ENCODE results near the gene NOTCH2. TPM values are rescaled to one million over a fixed set of nuclear protein-coding genes. Genes with fewer than 3 reads are reported as not detected.

NOTCH2 gene
- total RNA-seq, 2 experiments from 2014 or later = 71.5 to 77.5 TPM

- Mint-ChIP-seq H3K9me3 (ENCODE audit: insufficient read depth) (no peaks in the 10 kb centered on the region), H3K4me3 (no peak overlapping the region), H3K27me3 (ENCODE audit: low read depth) (peaks cover 45% of the 10 kb centered on the region), H3K36me3 (ENCODE audit: low read depth) (no peaks in the 10 kb centered on the region), H3K27ac (no peak overlapping the region), H3K4me1 (ENCODE audit: low read depth) (peaks cover 13% of the 10 kb centered on the region)
- POLR2A ChIA-PET = interaction anchor here (0.7 kb wide), 1 partner anchor 65 kb away, joined by 3 read pairs; no protein-coding TSS in a partner anchor
- DNase-seq (no peak), ATAC-seq (no peak)
- CTCF ChIA-PET = interaction anchor here (1.0 to 1.4 kb wide), 3 partner anchors 9 to 131 kb away, joined by 3 to 6 read pairs (median 3); no protein-coding TSS in a partner anchor
Observed at GRCh38 chr1:119874186-119874585, 195.3 kb downstream of the NOTCH2 start.

DNA sequence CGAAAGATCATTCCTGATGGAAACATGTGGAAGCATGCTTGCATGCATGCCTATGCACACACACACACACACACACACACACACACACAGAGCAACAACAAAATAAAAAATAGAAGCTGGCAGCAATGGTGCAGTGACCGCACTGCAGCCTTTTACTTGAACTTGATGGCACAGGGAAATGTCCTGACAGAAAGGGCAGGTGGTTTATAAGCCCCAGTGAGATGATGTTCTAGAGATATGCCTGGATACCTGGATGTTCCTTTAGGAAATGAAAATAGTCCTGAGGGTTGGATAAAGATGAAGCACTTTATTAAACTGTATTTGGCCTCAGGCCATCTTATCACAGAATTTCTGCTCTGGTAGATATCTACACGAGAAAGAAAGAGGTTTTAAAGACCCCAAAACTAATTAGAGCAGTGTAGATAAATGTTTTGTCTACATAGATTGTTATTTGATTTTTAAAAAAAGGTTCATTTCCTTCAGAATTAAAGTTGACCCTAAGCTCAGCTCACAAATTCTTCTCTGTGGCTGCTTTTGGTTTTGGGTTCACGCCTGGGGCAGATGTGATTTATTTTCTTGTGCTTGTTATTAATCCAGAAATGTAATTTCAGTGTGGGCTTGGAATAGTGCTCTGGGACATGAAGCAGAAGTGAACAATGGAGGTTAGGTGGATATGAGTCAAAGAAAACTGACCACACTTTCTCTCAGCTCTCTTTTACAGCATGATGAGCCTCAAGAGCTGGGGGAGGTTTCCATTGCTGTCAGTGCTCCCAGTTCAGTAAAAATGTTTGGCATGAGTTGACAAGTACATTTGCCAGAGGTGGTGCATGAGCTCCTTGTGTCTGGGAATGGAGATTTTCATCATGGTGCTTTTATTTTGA is 196.1 kb downstream of the NOTCH2 start:
- Mint-ChIP-seq H3K4me1 (ENCODE audit: low read depth) (peaks cover 13% of the 10 kb centered on the region), H3K36me3 (ENCODE audit: low read depth) (no peaks in the 10 kb centered on the region), H3K9me3 (ENCODE audit: insufficient read depth) (no peaks in the 10 kb centered on the region), H3K27ac (no peak overlapping the region), H3K27me3 (ENCODE audit: low read depth) (peaks cover 43% of the 10 kb centered on the region), H3K4me3 (no peak overlapping the region)
- ATAC-seq (no peak), DNase-seq (no peak)
- ChIA-PET CTCF (interaction anchor here (1.0 to 1.4 kb wide), 3 partner anchors 10 to 130 kb away, joined by 3 to 6 read pairs (median 3); no protein-coding TSS in a partner anchor), POLR2A (interaction anchor here (0.7 kb wide), 1 partner anchor 64 kb away, joined by 3 read pairs; no protein-coding TSS in a partner anchor)

DNA sequence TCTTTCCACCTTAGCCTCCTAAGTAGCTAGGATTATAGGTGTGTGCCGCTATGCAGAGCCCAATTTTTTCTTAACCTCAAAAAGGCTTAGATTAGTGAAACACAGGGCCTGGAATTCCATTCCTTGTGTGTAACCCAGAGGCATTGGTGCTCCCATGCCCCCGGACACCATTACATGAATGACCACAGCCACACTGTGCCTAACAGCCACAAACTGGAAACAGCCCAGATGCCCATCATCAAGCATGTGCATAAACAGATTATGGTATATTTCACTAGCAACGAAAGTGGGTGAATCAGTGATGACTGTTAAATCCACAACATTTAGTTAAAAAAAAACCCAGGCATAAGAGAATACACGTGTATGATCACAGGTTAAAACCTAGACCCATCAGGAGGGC is 197.6 kb downstream of the NOTCH2 start:
- DNase-seq = no peak
- Mint-ChIP-seq H3K4me1 (ENCODE audit: low read depth) (peaks cover 18% of the 10 kb centered on the region), H3K27ac (no peak overlapping the region), H3K4me3 (no peak overlapping the region), H3K9me3 (ENCODE audit: insufficient read depth) (no peaks in the 10 kb centered on the region), H3K27me3 (ENCODE audit: low read depth) (peaks cover 41% of the 10 kb centered on the region), H3K36me3 (ENCODE audit: low read depth) (no peaks in the 10 kb centered on the region)
- no peak for ATAC-seq
- POLR2A ChIA-PET = no interaction called here
- CTCF ChIA-PET = interaction anchor here (0.6 to 3.8 kb wide), 6 partner anchors 12 to 128 kb away, joined by 3 to 22 read pairs (median 4); no protein-coding TSS in a partner anchor

- Mint-ChIP-seq H3K4me1 (ENCODE audit: low read depth) (peaks cover 18% of the 10 kb centered on the region), H3K27me3 (ENCODE audit: low read depth) (peaks cover 49% of the 10 kb centered on the region), H3K27ac (no peak overlapping the region), H3K9me3 (ENCODE audit: insufficient read depth) (no peaks in the 10 kb centered on the region), H3K4me3 (no peak overlapping the region), H3K36me3 (ENCODE audit: low read depth) (no peaks in the 10 kb centered on the region)
- ChIA-PET POLR2A (no interaction called here), CTCF (interaction anchor here (0.6 to 3.8 kb wide), 8 partner anchors 8 to 127 kb away, joined by 3 to 22 read pairs (median 6); no protein-coding TSS in a partner anchor)
- peak; percentile 78 for ATAC-seq
- peak; percentile 86 for DNase-seq
Observed at GRCh38 chr1:119870917-119871596, 198.4 kb downstream of the NOTCH2 start.

- Mint-ChIP-seq H3K27me3 (ENCODE audit: low read depth) (peaks cover 57% of the 10 kb centered on the region), H3K4me1 (ENCODE audit: low read depth) (peaks cover 18% of the 10 kb centered on the region), H3K27ac (no peak overlapping the region), H3K36me3 (ENCODE audit: low read depth) (no peaks in the 10 kb centered on the region), H3K9me3 (ENCODE audit: insufficient read depth) (no peaks in the 10 kb centered on the region), H3K4me3 (no peak overlapping the region)
- ChIA-PET CTCF (interaction anchor here (0.8 to 3.8 kb wide), 15 partner anchors 9 to 126 kb away, joined by 3 to 22 read pairs (median 4); partner anchors contain the start of gene REG4), POLR2A (no interaction called here)
- DNase-seq (no peak), ATAC-seq (no peak)
Observed at GRCh38 chr1:119869995-119870394, 199.5 kb downstream of the NOTCH2 start.

GRCh38 chr1:119868176-119868575 is 201.3 kb downstream of the NOTCH2 start:
- DNase-seq (no peak), ATAC-seq (no peak)
- CTCF ChIA-PET = interaction anchor here (1.2 to 3.5 kb wide), 5 partner anchors 8 to 125 kb away, joined by 3 to 14 read pairs (median 8); no protein-coding TSS in a partner anchor
- peaks cover 50% of the 10 kb centered on the region for H3K27me3 Mint-ChIP-seq (ENCODE audit: low read depth)
- no peaks in the 10 kb centered on the region for H3K36me3 Mint-ChIP-seq (ENCODE audit: low read depth)
- H3K9me3 Mint-ChIP-seq (ENCODE audit: insufficient read depth) = no peaks in the 10 kb centered on the region
- peaks cover 12% of the 10 kb centered on the region for H3K4me1 Mint-ChIP-seq (ENCODE audit: low read depth)
- no peak overlapping the region for H3K27ac Mint-ChIP-seq
- POLR2A ChIA-PET = interaction anchor here (0.8 kb wide), 1 partner anchor 8 kb away, joined by 3 read pairs; no protein-coding TSS in a partner anchor
- no peak overlapping the region for H3K4me3 Mint-ChIP-seq

- H3K27ac Mint-ChIP-seq = no peak overlapping the region
- DNase-seq (no peak), ATAC-seq (no peak)
- peaks cover 47% of the 10 kb centered on the region for H3K27me3 Mint-ChIP-seq (ENCODE audit: low read depth)
- no peaks in the 10 kb centered on the region for H3K9me3 Mint-ChIP-seq (ENCODE audit: insufficient read depth)
- no peaks in the 10 kb centered on the region for H3K36me3 Mint-ChIP-seq (ENCODE audit: low read depth)
- ChIA-PET CTCF (interaction anchor here (0.8 to 3.5 kb wide), 4 partner anchors 20 to 122 kb away, joined by 3 to 14 read pairs (median 4); no protein-coding TSS in a partner anchor), POLR2A (no interaction called here)
- H3K4me3 Mint-ChIP-seq = no peak overlapping the region
- peaks cover 12% of the 10 kb centered on the region for H3K4me1 Mint-ChIP-seq (ENCODE audit: low read depth)
Observed at GRCh38 chr1:119866451-119866850, 203.0 kb downstream of the NOTCH2 start.

DNA sequence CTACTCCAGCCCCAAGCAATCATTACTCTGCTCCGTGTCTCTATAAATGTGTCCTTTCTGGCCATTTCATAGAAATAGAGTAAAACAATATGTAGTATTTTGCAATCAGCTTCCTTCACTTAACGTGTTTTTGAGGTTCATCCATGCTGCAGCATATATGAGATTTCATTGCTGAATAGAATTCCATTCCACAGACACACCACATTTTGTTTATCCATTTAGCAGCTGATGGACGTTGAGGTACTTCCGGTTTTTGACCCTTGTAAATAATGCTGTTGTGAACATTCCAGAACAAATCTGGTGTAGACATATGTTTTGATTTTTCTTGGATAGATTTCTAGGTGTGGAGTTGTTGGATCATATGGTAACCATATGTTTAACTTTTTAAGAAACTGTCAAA is 203.8 kb downstream of the NOTCH2 start:
- ChIA-PET CTCF (interaction anchor here (0.8 to 3.5 kb wide), 5 partner anchors 10 to 121 kb away, joined by 3 to 14 read pairs (median 3); no protein-coding TSS in a partner anchor), POLR2A (no interaction called here)
- no peak overlapping the region for H3K4me3 Mint-ChIP-seq
- ATAC-seq (no peak), DNase-seq (no peak)
- H3K9me3 Mint-ChIP-seq (ENCODE audit: insufficient read depth) = no peaks in the 10 kb centered on the region
- H3K27me3 Mint-ChIP-seq (ENCODE audit: low read depth) = peaks cover 42% of the 10 kb centered on the region
- peaks cover 5% of the 10 kb centered on the region for H3K4me1 Mint-ChIP-seq (ENCODE audit: low read depth)
- no peak overlapping the region for H3K27ac Mint-ChIP-seq
- H3K36me3 Mint-ChIP-seq (ENCODE audit: low read depth) = no peaks in the 10 kb centered on the region

- CTCF ChIA-PET = no interaction called here
- no peak overlapping the region for H3K4me3 Mint-ChIP-seq
- no peaks in the 10 kb centered on the region for H3K36me3 Mint-ChIP-seq (ENCODE audit: low read depth)
- DNase-seq (no peak), ATAC-seq (no peak)
- H3K27ac Mint-ChIP-seq = no peak overlapping the region
- peaks cover 31% of the 10 kb centered on the region for H3K27me3 Mint-ChIP-seq (ENCODE audit: low read depth)
- H3K9me3 Mint-ChIP-seq (ENCODE audit: insufficient read depth) = no peaks in the 10 kb centered on the region
- POLR2A ChIA-PET = no interaction called here
- peaks cover 24% of the 10 kb centered on the region for H3K4me1 Mint-ChIP-seq (ENCODE audit: low read depth)
Observed at GRCh38 chr1:119862276-119862675, 207.2 kb downstream of the NOTCH2 start.
